Adrenal gland (tissue), 12 donors: ENCODE measurements around the gene ZBTB12. TPM values are rescaled to one million over a fixed set of nuclear protein-coding genes. Genes with fewer than 3 reads are reported as not detected.
A peak's percentile ranks its signal among the peaks of the same experiment; 100 is the strongest.

ENCODE experiments used
- DNase-seq, 7 donors: peaks; one replicate each; pipeline ENCODE4 v3.0.0-alpha.2; 2019 to 2020
- H3K27ac ChIP-seq, 5 donors: fragments of 200-600 bp; sonication (generic) in 4 of 5; 1 replicate in 3 of 5; 2 replicates in 2 of 5; pipeline versions ENCODE4 v1.5.1 to v1.8.0; 2016 to 2020; ENCODE audit warnings: mild to moderate bottlenecking in 1 of 5
- H3K27me3 ChIP-seq: fragments of 200-600 bp; 2 replicates; pipeline ENCODE4 v1.8.0; 2021
- H3K36me3 ChIP-seq, 2 donors: fragments of 200-600 bp; replicated peaks in 1 of 2; 1 replicate in 1 of 2; 2 replicates in 1 of 2; pipeline versions ENCODE4 v1.5.1 to v1.8.0; 2018 to 2022
- H3K4me1 ChIP-seq, 2 donors: fragments of 200-600 bp; replicated peaks in 1 of 2; 1 replicate in 1 of 2; 2 replicates in 1 of 2; pipeline versions ENCODE4 v1.5.1 to v1.8.0; 2018 to 2021
- H3K4me3 ChIP-seq, 4 donors: fragments of 200-600 bp; sonication (generic) in 3 of 4; one replicate each; pipeline ENCODE4 v1.5.1; 2016 to 2018
- H3K9me3 ChIP-seq, 3 donors: fragments of 200-600 bp; sonication (generic) in 1 of 3; replicated peaks in 1 of 3; 1 replicate in 2 of 3; 2 replicates in 1 of 3; pipeline versions ENCODE4 v1.5.1 to v1.8.0; 2016 to 2021
- CTCF ChIP-seq, 6 experiments: fragments of 450-650 bp in 4 of 6; fragments of 200-600 bp in 2 of 6; sonication (generic) in 1 of 6; IDR thresholded peaks; 1 replicate in 5 of 6; 2 replicates in 1 of 6; pipeline versions ENCODE4 v1.5.1 to v1.8.0; 2016 to 2021; ENCODE audit warnings: antibody characterized with exemption in 6 of 6, mild to moderate bottlenecking in 2 of 6, moderate library complexity in 1 of 6
- POLR2A ChIP-seq, 2 donors: fragments of 450-650 bp; IDR thresholded peaks; one replicate each; pipeline ENCODE4 v1.6.1; 2017; ENCODE audit warnings: antibody characterized with exemption in 2 of 2, mild to moderate bottlenecking in 2 of 2, moderate library complexity in 1 of 2
- WGBS, 4 donors: extraction: QIAGEN DNeasy Blood & Tissue Kit in 2 of 4; methylation state at CpG; one replicate each; pipeline versions ENCODE4 v1.1.5 to v1.1.7; 2013 to 2017; 5-methylcytosine and 5-hydroxymethylcytosine counted together
- intact Hi-C, 2 donors: fragments of 100-400 bp; cut with DNase I; formaldehyde crosslinking; loops; one replicate each; pipeline versions ENCODE4 v1.14.1 to v1.15.0; 2022 to 2023
- polyA plus RNA-seq, 3 donors: library from polyadenylated mRNA; stranded (reverse); fragments of 200-250 nt in 2 of 3; fragments of 350-450 nt in 1 of 3; fragmentation: Illumina TruSeq in 1 of 3; extraction: RNeasy Lipid Tissue Mini Kit (QIAGEN cat#74804) in 1 of 3; gene quantifications; one replicate each; pipeline ENCODE4 v1.2.3, GENCODE V29; 2013 to 2014
- total RNA-seq, 9 donors: library from RNA; depleted of rRNA in 4 of 9; stranded (reverse); fragments of >200 nt in 4 of 9; fragments of 120-200 nt in 1 of 9; fragmentation: NEBNext Ultra II Directional in 1 of 9; extraction: Animal tissue kit (Norgen Biotek cat#: 25700) in 1 of 9; gene quantifications; one replicate each; pipeline versions ENCODE4 v1.1.0 to v1.2.4, GENCODE V29; 2013 to 2023
- donor health status: healthy with polysubstance abuse.
- donor health status: Bipolar disorder and iron deficiency.
- donor health status: DM: yes; HTN: yes; CAD: no.
- donor health status: DM: no; HTN: no; CAD: no.
- donor health status: DM: no; HTN: no; CAD: no.
- donor health status: DM: yes; HTN: yes; CAD: no.

The ZBTB12 gene
- total and polyA plus RNA-seq, 12 donors, result 0.69 to 14.5 (median 3.0) TPM

- 64 to 70% (median 66%) methylated on average over 8 to 10 of the region's 10 CpGs; no CpG with 5 or more reads in 1 of the 4 donors for WGBS, 4 donors
- H3K36me3 ChIP-seq, result peaks cover 0 to 33% of the 10 kb centered on the region in 2 donors
- H3K9me3 ChIP-seq, result no peaks in the 10 kb centered on the region
- TF ChIP-seq POLR2A (IDR thresholded peaks at IDR 0.05) (no peak), CTCF (IDR thresholded peaks at IDR 0.05) (no peak)
- peaks cover 6 to 10% of the 10 kb centered on the region in 2 donors for H3K4me1 ChIP-seq
- no peaks in the 10 kb centered on the region for H3K27me3 ChIP-seq
- no peak overlapping the region for H3K4me3 ChIP-seq
- intact Hi-C loops, result no loop called here
- H3K27ac ChIP-seq, result peak overlapping the region in 3 of 5 donors; percentile 44 to 83 (median 64)
- peak in 2 of 7 donors; percentile 46 to 57 for DNase-seq
These were observed 24.2 kb downstream of the ZBTB12 start for GRCh38 chr6:31877651-31878161.

- peak overlapping the region in 3 of 5 donors; percentile 44 to 83 (median 64) for H3K27ac ChIP-seq
- H3K4me1 ChIP-seq, result peaks cover 4 to 10% of the 10 kb centered on the region in 2 donors
- no peaks in the 10 kb centered on the region for H3K9me3 ChIP-seq
- TF ChIP-seq CTCF (IDR thresholded peaks at IDR 0.05) (no peak), POLR2A (IDR thresholded peaks at IDR 0.05) (peak in 1 of 2 donors; percentile 13)
- H3K36me3 ChIP-seq, result peaks cover 0 to 28% of the 10 kb centered on the region in 2 donors
- 21 to 45% (median 31%) methylated on average over 2 to 3 of the region's 3 CpGs for WGBS, 4 donors
- H3K27me3 ChIP-seq, result no peaks in the 10 kb centered on the region
- intact Hi-C loops, result no loop called here
- DNase-seq, result peak in 6 of 7 donors; percentile 62 to 76 (median 76)
- H3K4me3 ChIP-seq, result no peak overlapping the region
These were observed 24.7 kb downstream of the ZBTB12 start for GRCh38 chr6:31877125-31877650.

GRCh38 chr6:31876357-31876756, 25.5 kb downstream of the ZBTB12 start:
- no peak for DNase-seq
- WGBS, 4 donors, result 91 to 95% (median 94%) methylated on average over 7 of the region's 7 CpGs
- Histone ChIP-seq H3K4me1 (peaks cover 3 to 17% of the 10 kb centered on the region in 2 donors), H3K27me3 (no peaks in the 10 kb centered on the region), H3K27ac (no peak overlapping the region), H3K36me3 (peaks cover 0 to 20% of the 10 kb centered on the region in 2 donors), H3K4me3 (no peak overlapping the region), H3K9me3 (no peaks in the 10 kb centered on the region)
- TF ChIP-seq POLR2A (IDR thresholded peaks at IDR 0.05), result no peak
- TF ChIP-seq CTCF (IDR thresholded peaks at IDR 0.05), result no peak
- intact Hi-C loops, result no loop called here

GRCh38 chr6:31875877-31876276, 26.0 kb downstream of the ZBTB12 start:
- intact Hi-C loops, result no loop called here
- no peak overlapping the region for H3K4me3 ChIP-seq
- TF ChIP-seq CTCF (IDR thresholded peaks at IDR 0.05) (no peak), POLR2A (IDR thresholded peaks at IDR 0.05) (no peak)
- H3K27ac ChIP-seq, result no peak overlapping the region
- WGBS, 4 donors, result 71 to 79% (median 73%) methylated on average over 5 of the region's 5 CpGs
- DNase-seq, result no peak
- H3K4me1 ChIP-seq, result peaks cover 8 to 22% of the 10 kb centered on the region in 2 donors
- H3K36me3 ChIP-seq, result peaks cover 0 to 15% of the 10 kb centered on the region in 2 donors
- no peaks in the 10 kb centered on the region for H3K9me3 ChIP-seq
- no peaks in the 10 kb centered on the region for H3K27me3 ChIP-seq
